ENCODE data around the gene UBE2E3.
"Not testable (repeated sequence)": the region's sequence is repeated elsewhere in the genome, so short reads cannot be mapped to it uniquely, and the experiment has no call there.

UBE2E3 gene

GRCh38 chr2:180980106-180980942, at the start of gene UBE2E3:
TSS of gene UBE2E3 (plus strand) at chr2:180980605. CDS start at chr2:180982043, 1,438 bp downstream.
- DNase-seq (ENCODE audit: low spot score): peak; percentile 85

- no peak for DNase-seq (ENCODE audit: low spot score)
Observed at GRCh38 chr2:180931841-180932240, 48.6 kb upstream of the UBE2E3 start.

DNA sequence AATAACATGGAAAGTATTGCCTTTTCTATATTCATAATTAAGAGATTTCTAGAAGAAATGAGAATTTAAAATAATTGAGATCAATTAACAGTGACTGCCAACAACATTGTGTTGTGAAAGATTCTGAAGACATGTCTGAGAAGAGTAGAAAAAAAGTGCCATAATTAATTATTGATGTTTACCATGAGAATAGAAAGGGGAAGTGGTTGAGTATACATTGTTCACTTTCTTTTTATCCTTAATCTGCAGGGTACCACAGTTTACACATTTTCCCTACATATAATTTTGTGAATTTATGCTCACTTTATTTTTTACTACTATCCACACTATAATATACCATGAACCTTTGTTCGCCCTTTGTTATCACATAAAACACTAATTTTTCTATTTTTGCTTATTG, 47.1 kb upstream of the UBE2E3 start:
- no peak for DNase-seq (ENCODE audit: low spot score)

GRCh38 chr2:180934911-180935310, 45.5 kb upstream of the UBE2E3 start:
- no peak for DNase-seq (ENCODE audit: low spot score)

DNA sequence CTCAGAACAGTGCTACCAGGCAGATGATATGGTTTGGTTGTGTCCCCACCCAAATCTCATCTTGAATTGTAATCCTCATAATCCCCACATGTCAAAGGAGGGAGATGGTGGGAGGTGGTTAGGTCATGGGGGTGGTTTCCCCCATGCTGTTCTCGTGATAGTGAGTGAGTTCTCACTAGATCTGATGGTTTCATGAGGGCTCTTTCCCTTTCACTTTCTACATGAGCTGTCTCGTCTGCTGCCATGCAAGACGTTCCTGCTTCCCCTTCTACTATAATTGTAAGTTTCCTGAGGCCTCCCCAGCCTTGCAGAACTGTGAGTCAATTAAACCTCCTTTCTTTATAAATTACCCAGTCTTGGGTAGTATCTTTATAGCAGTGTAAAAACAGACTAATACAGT, 42.9 kb upstream of the UBE2E3 start:
- not testable (repeated sequence) for DNase-seq (ENCODE audit: low spot score)

- no peak for DNase-seq (ENCODE audit: low spot score)
Observed at GRCh38 chr2:180938451-180938850, 42.0 kb upstream of the UBE2E3 start.

DNA sequence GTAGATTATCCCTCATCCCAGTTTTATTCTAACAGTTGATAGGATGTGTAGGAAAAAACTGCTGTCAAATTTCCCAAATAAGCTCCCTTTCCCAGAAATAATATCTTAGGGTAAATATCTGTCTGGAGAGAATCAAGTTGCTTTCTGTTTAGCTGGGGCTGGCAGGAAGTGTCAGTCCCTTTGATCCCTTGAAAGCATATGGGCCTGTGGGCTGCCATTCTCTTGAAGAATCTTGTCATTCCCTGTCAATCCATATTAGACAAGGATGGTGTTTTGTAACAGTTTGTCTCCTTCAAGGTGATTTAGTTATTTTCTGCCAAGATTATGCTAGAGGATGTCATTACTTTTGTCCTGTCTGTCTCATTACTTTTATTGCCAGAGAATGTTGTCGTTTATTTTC, 37.1 kb upstream of the UBE2E3 start:
- no peak for DNase-seq (ENCODE audit: low spot score)

GRCh38 chr2:180944372-180944771, 36.0 kb upstream of the UBE2E3 start:
- no peak for DNase-seq (ENCODE audit: low spot score)

DNA sequence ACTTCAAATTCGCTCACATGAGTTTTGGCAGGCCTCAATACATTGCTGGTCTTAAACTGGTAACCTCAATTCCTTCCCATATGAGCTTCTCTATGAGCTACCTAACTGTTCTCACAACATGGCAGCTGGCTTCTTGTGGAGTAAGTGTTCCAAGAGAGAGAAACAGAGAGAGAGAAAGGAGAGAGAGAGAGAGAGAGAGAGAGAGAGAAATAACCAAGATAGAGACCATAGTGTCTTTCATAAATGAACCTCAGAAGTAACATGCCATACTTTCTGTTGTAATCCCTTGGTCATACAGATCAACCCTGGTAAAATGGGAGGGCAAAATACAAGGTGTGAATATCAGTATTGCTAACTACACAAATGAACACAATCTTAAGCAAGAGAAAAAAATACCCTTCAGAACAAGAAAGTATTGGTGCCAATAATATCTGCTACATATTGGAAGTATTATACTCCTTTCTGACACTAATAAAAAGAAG, 33.2 kb upstream of the UBE2E3 start:
- no peak for DNase-seq (ENCODE audit: low spot score)

GRCh38 chr2:180949896-180950295, 30.5 kb upstream of the UBE2E3 start:
- no peak for DNase-seq (ENCODE audit: low spot score)

GRCh38 chr2:180952082-180952481, 28.3 kb upstream of the UBE2E3 start:
- DNase-seq (ENCODE audit: low spot score): no peak

GRCh38 chr2:180952731-180953336, 27.6 kb upstream of the UBE2E3 start:
- no peak for DNase-seq (ENCODE audit: low spot score)

DNA sequence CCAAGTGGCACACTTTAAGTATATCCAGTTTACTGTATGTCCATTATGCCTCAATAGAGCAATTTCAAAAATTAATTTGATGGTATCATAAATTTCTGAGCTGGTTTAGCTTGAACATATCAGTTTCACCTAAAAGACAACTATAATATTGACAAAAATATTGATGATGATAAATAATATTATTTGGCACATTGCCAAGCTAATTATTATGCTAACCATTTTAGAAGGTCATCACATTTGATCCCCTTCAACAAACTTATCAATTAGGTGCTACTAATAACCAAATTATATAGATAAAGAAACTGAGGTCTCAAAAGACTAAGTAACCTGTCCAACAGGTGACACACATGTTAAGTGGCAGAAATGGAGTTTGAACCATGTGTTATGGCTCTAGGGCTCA, 26.9 kb upstream of the UBE2E3 start:
- DNase-seq (ENCODE audit: low spot score): no peak

DNA sequence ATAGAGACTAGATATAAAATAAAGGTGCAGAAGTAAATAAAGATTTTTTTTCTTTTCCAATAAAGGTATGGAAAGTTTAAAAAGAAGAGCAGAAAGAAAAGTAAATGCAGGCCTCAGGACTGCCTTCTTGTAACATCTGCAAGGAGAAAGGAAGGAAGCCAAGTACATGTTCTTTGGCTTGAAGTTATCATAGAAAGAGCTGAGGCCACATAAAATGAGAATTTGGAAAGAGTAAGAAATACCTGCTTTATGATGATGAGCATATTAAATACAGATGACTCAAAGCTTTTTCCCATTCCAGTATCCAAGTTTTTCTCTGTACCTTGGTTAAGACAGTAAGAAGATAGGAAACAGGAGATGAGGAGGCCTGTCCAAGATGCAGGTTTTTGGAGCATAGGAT, 25.3 kb upstream of the UBE2E3 start:
- no peak for DNase-seq (ENCODE audit: low spot score)

- DNase-seq (ENCODE audit: low spot score): no peak
Observed at GRCh38 chr2:180959787-180960186, 20.6 kb upstream of the UBE2E3 start.

- no peak for DNase-seq (ENCODE audit: low spot score)
Observed at GRCh38 chr2:180960982-180961381, 19.4 kb upstream of the UBE2E3 start.

DNA sequence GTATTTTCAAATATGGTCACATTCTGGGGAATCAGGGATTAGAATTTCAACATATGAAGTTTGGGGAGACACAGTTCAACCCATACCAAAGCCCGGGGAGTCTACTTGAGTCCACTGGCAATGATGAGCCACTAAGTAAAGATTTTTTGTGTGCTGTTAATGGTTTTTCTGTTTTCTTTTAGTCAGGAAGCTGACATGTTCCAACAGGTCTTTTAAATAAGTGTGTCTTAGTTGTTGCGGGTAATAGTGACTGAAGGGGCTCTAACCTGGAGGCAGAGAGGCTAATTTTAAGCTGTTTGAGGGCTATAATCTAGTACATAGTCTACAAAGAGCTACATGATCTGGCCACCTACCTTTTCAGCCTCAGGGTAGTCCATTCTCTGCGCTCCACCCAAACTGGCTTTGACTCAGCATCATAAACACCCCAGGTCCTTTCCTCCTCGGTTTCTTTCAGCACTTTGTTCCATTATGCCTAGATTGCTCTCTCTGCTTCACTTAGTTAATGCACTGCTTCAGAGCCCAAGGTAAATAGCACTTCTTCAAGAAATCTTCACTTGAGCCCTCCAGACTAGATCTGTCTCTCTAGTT, 17.6 kb upstream of the UBE2E3 start:
- DNase-seq (ENCODE audit: low spot score): no peak

GRCh38 chr2:180966378-180966777, 14.0 kb upstream of the UBE2E3 start:
- DNase-seq (ENCODE audit: low spot score): no peak

DNA sequence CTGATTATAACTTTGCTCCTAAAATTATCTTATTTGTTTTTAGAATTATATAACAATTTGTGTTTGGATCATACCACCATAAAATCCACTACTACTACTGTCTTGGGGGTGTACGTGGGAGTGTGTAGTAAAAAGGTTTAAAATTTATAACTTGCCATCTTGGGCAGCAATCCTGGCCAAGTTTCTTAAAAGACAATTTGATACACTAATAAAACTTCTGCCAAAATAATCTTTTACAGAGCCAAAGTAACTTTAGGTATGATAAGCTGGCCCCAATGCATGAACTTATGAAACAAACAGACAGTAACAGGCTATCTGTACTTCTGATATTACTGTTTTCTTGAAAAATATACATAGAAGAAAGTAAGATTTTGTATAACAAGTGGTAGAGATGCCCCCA, 11.3 kb upstream of the UBE2E3 start:
- DNase-seq (ENCODE audit: low spot score): no peak

- DNase-seq (ENCODE audit: low spot score): no peak
Observed at GRCh38 chr2:180970016-180970415, 10.4 kb upstream of the UBE2E3 start.

DNA sequence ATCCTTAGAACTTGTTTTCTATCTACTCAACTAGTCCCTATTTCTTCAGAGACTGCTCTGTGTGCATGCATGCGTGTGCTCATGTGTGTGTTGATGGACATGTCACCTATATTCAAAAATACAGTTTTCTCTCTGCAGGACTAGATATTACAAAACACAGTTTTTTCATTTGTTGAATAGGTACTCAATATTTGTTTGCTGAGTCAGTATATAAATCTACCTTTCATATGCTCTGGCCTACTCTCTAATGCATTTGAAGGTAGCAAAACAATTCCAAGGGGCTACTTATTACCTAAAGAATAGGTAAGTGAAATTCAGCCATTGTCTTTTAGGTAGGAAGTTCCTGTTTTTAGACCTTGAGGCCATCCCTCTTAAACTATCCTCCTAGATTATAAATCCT, 8.6 kb upstream of the UBE2E3 start:
- no peak for DNase-seq (ENCODE audit: low spot score)

GRCh38 chr2:180975585-180975984, 4.8 kb upstream of the UBE2E3 start:
- no peak for DNase-seq (ENCODE audit: low spot score)
